GM21515 (cell line): ENCODE measurements around the gene CDC42EP3.

Source experiments
- ATAC-seq: cut with Tn5 transposase; IDR thresholded peaks from one replicate; pipeline ENCODE4 v1.9.1; 2021; ENCODE audit not compliant: unreplicated experiment

The CDC42EP3 gene

GRCh38 chr2:37637190-37637860 lies 34.1 kb downstream of the CDC42EP3 start:
- ATAC-seq = no peak

DNA sequence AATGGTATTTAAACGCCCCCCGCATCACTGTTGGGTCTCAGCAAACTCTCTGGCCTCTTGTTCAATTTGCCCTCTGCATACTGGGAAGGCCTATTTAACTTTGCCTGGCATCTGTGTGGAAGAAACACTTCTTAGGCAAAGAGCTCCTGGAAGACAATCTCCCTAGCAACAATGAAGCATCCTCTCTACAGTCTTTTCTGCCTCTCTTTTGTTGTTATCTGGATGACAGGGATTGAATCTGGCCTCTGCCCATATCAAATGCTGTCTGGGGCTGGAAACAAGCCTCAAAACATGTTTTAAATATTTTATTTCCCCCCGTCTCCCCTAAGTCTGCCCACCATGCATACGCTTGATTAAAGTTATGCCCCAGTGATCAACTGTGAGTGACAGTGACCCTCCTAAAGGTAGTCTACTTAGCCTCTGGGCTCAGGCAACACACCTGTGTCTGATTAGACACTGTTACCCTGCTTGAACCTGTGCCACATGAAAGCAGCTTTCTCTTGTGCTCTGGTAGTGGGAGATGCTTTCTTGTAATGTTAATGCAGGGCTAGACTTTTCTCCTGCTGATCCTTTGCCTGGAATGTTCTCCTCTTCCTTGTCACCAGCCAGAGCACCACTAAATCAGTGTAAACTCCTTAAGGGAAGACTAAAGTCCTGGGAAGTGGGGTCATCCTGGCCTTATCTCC lies 34.9 kb downstream of the CDC42EP3 start:
- ATAC-seq = no peak

DNA sequence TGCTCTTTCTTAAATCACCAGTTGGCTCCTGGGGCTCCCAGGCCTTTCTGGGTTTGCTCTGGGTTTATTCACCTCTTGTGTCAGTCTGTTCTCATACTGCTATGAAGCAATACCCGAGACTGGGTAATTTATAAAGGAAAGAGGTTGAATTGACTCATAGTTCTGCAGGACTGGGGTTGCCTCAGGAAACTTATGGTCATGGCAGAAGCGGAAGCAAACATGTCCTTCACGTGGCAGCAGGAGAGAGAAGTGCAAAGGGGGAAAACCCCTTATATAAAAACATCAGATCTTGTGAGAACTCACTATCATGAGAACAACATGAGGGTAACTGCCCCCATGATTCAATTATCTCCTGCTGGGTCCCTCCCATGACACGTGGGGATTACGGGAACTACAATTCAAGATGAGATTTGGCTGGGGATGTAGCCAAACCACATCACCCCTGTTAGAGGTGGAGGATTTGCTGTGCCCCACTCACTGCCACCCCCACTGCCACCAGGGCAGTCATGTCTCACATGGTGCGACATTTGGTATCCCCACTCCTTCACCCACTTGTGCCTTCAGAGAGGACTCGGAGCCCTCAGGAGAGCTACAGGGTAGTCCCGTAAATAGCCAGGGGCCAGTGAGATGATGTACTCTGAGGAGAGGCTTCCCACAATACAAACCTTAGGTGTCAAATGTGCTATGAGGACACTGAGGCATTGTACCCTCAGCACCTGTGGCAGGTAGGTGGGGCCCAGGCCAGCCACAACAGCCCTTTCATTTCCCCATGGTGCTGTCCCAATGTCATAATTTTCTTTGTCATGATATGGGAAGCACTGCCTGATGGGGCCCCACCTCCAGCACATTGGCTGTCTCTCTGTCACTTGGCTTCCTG lies 35.7 kb downstream of the CDC42EP3 start:
- peak; percentile 72 for ATAC-seq

- ATAC-seq = peak; percentile 1
Measured at GRCh38 chr2:37634914-37635503, 36.4 kb downstream of the CDC42EP3 start.

- ATAC-seq = no peak
Measured at GRCh38 chr2:37633845-37634244, 37.6 kb downstream of the CDC42EP3 start.

DNA sequence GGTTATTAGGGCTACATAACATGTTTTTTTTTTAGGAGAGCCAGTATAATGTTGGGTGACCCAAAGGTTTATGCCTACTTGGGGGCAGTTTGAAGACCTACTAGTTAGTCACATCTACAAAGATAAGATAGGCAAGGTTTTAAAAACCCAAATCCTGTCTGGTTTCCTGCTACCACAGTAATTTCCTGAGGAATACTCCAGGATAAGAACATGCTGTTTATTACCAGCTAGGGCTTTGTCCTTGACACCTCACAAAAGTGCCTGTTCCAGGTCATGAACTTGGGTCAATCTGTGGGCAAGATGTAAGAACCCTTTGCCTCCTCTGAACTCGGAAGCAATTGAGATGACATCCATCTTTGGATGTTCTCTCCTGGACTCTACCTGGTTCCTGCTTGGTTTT lies 38.2 kb downstream of the CDC42EP3 start:
- ATAC-seq = no peak

DNA sequence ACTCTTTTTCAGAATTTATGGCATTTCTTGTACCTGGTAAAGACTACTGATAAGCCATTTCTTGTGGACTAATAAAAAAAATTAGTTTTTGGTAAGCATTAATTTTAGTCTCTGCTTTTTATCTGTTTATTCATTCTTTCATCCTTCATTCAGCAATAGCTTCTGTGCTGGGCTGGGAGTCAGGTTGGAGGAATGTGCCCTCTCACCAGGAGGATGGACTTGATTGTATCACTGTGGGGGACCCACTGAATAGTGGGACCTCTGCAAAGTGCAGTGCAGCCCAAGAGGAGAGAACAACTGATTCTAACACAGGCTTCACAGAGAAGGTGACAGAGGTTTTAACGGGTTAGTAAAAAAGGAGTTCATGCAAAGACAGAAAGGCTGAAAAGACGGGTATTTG lies 39.1 kb downstream of the CDC42EP3 start:
- no peak for ATAC-seq

DNA sequence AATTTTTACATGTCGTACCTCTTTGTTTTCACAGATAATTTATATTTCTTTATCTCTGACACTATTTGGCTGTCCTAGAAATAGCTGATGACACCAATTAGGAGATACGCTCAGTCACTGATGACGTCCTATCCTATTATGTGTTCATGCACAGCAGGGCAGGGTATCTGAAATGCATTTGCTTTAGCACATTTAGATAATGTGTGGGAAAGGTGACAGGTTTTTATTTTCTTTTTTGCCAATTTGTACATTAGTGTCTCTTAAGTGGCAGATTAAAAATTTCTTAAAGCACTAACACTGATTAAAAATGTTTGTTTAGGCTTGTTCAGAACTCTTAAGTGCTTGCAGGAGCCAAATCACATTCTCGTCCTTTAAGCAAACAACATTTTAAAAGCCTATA lies 39.7 kb downstream of the CDC42EP3 start:
- ATAC-seq = no peak

- no peak for ATAC-seq
Measured at GRCh38 chr2:37631292-37631691, 40.1 kb downstream of the CDC42EP3 start.

DNA sequence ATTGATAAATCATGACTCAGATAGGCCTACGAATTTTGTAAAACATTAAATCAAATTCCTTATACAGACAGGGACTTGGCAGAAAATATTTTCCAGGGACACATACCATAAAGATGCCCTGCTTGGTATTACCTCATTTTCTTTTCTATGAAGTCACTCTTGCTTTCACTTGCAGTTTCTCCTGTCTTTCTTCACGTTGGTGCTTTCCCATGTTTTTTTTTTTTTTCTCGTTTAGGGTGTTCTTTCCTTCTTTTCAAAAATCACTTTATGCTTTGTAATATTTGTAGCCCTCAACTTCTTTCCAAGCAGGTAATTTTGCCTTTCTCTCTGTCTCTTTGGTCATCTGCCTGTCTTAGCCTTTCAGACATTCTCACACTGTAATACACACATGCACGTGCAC lies 40.7 kb downstream of the CDC42EP3 start:
- ATAC-seq = no peak

GRCh38 chr2:37630301-37630700 lies 41.1 kb downstream of the CDC42EP3 start:
- no peak for ATAC-seq

DNA sequence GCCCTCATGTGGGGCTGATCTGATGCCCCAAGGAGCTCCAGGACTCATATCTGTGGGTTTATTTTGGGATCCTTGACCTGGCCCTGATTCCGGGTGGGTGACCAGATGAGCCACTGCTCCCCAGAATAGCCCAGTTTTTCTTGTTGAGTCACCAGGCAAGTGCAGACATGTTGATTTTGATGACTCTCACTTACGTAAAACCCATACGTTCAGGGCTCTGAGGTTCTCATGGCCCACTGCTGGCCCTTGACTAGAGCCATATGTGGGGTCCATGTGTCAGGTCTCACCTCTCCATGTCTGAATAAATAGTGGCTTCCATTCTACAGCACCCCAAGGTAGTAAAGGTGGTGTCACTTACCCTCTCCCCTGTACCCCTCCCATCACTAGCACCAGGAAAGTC lies 41.9 kb downstream of the CDC42EP3 start:
- ATAC-seq = no peak

DNA sequence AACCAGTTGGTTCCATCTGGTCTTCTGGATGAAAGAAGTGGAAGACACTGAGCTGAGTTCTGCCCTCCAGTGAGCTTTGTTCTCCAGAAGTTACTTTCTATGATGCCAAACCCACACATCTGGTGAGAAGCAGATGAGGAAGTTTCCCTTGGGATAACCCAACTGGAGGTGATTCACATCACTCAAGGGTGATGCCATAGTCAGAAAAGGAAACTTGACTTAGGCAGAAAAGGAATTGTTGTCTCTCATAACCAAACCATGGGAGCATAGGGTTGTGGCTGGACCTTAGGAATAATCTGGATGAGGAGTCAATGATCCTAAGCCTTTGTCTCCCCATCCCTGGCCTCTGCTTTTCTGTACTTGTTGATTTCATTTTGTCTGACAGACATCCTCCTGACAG lies 43.7 kb downstream of the CDC42EP3 start:
- ATAC-seq = no peak

DNA sequence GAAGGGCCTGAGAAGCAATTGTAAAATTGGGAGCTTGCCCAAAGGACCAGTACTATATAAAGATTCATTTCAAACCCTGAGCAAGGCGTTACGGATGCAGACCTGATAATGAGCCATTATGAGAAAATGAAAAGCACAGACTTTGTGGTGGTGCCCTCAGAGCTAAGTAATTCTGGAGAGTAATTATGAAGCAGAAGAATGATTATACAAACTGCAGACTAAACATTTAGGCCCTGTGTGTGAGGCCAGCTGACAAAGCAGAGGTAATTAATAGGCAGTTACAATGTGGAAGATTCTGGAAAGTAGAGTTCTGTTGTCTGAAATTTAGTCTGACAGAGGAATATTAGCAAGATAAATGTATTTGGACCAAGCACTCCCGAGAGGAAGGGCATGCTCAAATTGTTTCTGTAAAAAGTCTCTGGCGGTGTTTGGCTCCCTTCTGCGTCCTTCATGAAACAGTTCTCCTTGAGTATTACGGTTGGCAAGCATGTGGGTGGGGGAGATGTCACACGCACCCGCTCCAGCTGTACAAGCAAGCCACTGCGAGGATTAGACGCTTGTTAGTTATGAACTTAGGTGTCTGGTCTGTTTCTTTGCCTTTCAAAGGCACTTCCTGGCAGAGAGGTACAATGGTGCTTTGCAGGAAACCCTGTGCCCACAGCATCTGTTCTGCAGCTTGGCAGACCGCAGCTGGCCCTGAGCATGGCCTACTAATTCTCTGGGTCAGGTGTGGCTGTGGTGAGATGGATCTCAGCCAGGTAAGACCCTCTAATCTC lies 45.5 kb downstream of the CDC42EP3 start:
- ATAC-seq = no peak

DNA sequence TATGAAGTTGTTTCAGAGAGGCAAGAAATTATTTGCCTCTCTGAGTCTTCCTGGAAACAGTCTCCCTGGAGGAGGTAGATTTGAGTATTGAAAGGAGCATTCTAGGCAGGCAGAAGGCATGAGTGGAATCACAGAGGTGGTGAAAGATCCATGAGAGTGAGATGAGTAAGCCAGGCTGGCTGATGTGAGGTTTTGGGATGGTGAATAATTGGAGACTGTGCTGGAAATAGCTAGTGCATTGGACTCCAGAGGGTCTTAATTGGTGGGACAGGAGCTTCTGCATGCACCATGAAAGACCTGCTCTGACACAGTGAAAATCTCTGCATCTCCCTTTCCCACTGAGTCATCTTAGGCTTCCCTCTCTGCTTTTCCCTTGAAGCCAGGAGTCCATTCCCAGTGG lies 46.3 kb downstream of the CDC42EP3 start:
- no peak for ATAC-seq

- ATAC-seq = peak; percentile 85
Measured at GRCh38 chr2:37623971-37624900, 47.2 kb downstream of the CDC42EP3 start.

GRCh38 chr2:37623406-37623805 lies 48.0 kb downstream of the CDC42EP3 start:
- no peak for ATAC-seq

GRCh38 chr2:37622450-37623100 lies 48.9 kb downstream of the CDC42EP3 start:
- no peak for ATAC-seq

- ATAC-seq = no peak
Measured at GRCh38 chr2:37621199-37621598, 50.2 kb downstream of the CDC42EP3 start.
